ENCODE data around the gene CDC14B. TPM values are rescaled to one million over a fixed set of nuclear protein-coding genes. Genes with fewer than 3 reads are reported as not detected.

CDC14B gene
- total and polyA plus RNA-seq, 4 donors, result 2.9 to 29.8 (median 8.0) TPM

DNA sequence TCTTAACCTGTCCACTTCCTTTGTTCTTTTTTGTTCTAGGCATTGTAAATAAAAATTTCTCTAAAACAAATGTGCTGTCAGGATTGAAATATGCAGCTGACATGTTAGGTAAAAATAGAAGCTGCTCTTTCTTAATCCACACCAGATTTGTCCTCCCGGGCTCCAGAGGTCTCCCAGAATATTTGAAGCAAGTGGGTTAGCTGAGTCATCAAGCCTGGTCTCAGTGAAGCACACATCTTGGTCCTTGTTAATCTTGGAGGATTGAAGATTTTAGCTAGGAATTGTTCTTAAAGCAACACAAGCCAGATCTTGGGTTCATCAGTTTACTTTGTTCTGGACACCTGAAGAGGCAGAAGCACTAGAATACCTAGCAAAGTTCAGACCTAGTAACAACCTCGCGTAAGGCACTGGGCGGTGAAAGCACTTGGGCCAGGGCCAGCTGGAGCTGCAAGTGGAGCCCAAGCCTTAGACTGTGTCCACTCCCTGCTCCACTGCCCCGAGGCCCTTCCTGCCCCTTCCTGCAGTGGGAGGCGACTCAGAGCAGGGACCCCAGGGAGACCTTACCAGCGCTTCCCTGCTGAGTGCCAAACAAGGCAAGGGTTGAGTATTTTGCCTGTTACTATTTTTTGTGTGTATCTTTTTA lies 133.1 kb downstream of the CDC14B start:
- H3K4me1 ChIP-seq (ENCODE audit: control insufficient read depth in 5 of 5, insufficient read depth in 5 of 5, low read length in 5 of 5), result peaks cover 0 to 7% (median 1%) of the 10 kb centered on the region in 5 donors
- H3K27ac ChIP-seq (ENCODE audit: low read depth in 1 of 2, low read length in 1 of 2), result peak overlapping the region; percentile 13 to 62
- peak; percentile 25 for ATAC-seq (ENCODE audit: insufficient read depth, low FRiP score)
- no peaks in the 10 kb centered on the region for H3K9me3 ChIP-seq (ENCODE audit: control insufficient read depth in 4 of 4, insufficient read depth in 3 of 4, low read length in 3 of 4)
- H3K27me3 ChIP-seq (ENCODE audit: control insufficient read depth in 3 of 3, insufficient read depth in 3 of 3, low read length in 2 of 3), result no peaks in the 10 kb centered on the region
- no peak overlapping the region for H3K4me3 ChIP-seq
- TF ChIP-seq CTCF (IDR thresholded peaks at IDR 0.05; ENCODE audit: control extremely low read depth, extremely low read depth), result no peak
- peaks cover 2 to 30% (median 18%) of the 10 kb centered on the region in 4 donors for H3K36me3 ChIP-seq (ENCODE audit: control insufficient read depth in 4 of 4, insufficient read depth in 4 of 4, low read length in 4 of 4)
- 52 to 71% methylated on average over 7 of the region's 7 CpGs for WGBS, 2 donors
- H3K9ac ChIP-seq (ENCODE audit: insufficient read depth in 1 of 2, low read length in 2 of 2), result no peak overlapping the region
- DNase-seq, result no peak

- no peak overlapping the region for H3K4me3 ChIP-seq
- ATAC-seq (ENCODE audit: insufficient read depth, low FRiP score) (no peak), DNase-seq (no peak)
- H3K36me3 ChIP-seq (ENCODE audit: control insufficient read depth in 4 of 4, insufficient read depth in 4 of 4, low read length in 4 of 4), result peaks cover 2 to 30% (median 16%) of the 10 kb centered on the region in 4 donors
- H3K4me1 ChIP-seq (ENCODE audit: control insufficient read depth in 5 of 5, insufficient read depth in 5 of 5, low read length in 5 of 5), result peaks cover 0 to 6% (median 0%) of the 10 kb centered on the region in 5 donors
- 97% methylated on average over 16 of the region's 16 CpGs for WGBS, 2 donors
- H3K27ac ChIP-seq (ENCODE audit: low read depth in 1 of 2, low read length in 1 of 2), result no peak overlapping the region
- no peak for TF ChIP-seq CTCF (IDR thresholded peaks at IDR 0.05; ENCODE audit: control extremely low read depth, extremely low read depth)
- no peak overlapping the region for H3K9ac ChIP-seq (ENCODE audit: insufficient read depth in 1 of 2, low read length in 2 of 2)
- H3K27me3 ChIP-seq (ENCODE audit: control insufficient read depth in 3 of 3, insufficient read depth in 3 of 3, low read length in 2 of 3), result no peaks in the 10 kb centered on the region
- no peaks in the 10 kb centered on the region for H3K9me3 ChIP-seq (ENCODE audit: control insufficient read depth in 4 of 4, insufficient read depth in 3 of 4, low read length in 3 of 4)
Observed at GRCh38 chr9:96485280-96485679, 134.4 kb downstream of the CDC14B start.

GRCh38 chr9:96484521-96484931 lies 135.1 kb downstream of the CDC14B start:
- Histone ChIP-seq H3K9ac (ENCODE audit: insufficient read depth in 1 of 2, low read length in 2 of 2) (no peak overlapping the region), H3K4me3 (no peak overlapping the region)
- 88 to 91% methylated on average over 4 of the region's 4 CpGs for WGBS, 2 donors

More at GRCh38 chr9:96484521-96484931, 135.1 kb downstream of the CDC14B start:
- peaks cover 0 to 6% (median 0%) of the 10 kb centered on the region in 5 donors for H3K4me1 ChIP-seq (ENCODE audit: control insufficient read depth in 5 of 5, insufficient read depth in 5 of 5, low read length in 5 of 5)
- no peaks in the 10 kb centered on the region for H3K27me3 ChIP-seq (ENCODE audit: control insufficient read depth in 3 of 3, insufficient read depth in 3 of 3, low read length in 2 of 3)
- H3K36me3 ChIP-seq (ENCODE audit: control insufficient read depth in 4 of 4, insufficient read depth in 4 of 4, low read length in 4 of 4), result peaks cover 0 to 30% (median 16%) of the 10 kb centered on the region in 4 donors
- H3K27ac ChIP-seq (ENCODE audit: low read depth in 1 of 2, low read length in 1 of 2), result no peak overlapping the region
- DNase-seq (no peak), ATAC-seq (ENCODE audit: insufficient read depth, low FRiP score) (no peak)
- no peaks in the 10 kb centered on the region for H3K9me3 ChIP-seq (ENCODE audit: control insufficient read depth in 4 of 4, insufficient read depth in 3 of 4, low read length in 3 of 4)
- no peak for TF ChIP-seq CTCF (IDR thresholded peaks at IDR 0.05; ENCODE audit: control extremely low read depth, extremely low read depth)
